HG03354 (cell line): Measurements from ENCODE around the gene CKS1B.
"Not testable (repeated sequence)": the region's sequence is repeated elsewhere in the genome, so short reads cannot be mapped to it uniquely, and the experiment has no call there.

Source experiments
- ATAC-seq: cut with Tn5 transposase; IDR thresholded peaks from one replicate; pipeline ENCODE4 v1.9.1; 2021; ENCODE audit warnings: mild to moderate bottlenecking; ENCODE audit not compliant: unreplicated experiment, poor library complexity, severe bottlenecking

Gene CKS1B

DNA sequence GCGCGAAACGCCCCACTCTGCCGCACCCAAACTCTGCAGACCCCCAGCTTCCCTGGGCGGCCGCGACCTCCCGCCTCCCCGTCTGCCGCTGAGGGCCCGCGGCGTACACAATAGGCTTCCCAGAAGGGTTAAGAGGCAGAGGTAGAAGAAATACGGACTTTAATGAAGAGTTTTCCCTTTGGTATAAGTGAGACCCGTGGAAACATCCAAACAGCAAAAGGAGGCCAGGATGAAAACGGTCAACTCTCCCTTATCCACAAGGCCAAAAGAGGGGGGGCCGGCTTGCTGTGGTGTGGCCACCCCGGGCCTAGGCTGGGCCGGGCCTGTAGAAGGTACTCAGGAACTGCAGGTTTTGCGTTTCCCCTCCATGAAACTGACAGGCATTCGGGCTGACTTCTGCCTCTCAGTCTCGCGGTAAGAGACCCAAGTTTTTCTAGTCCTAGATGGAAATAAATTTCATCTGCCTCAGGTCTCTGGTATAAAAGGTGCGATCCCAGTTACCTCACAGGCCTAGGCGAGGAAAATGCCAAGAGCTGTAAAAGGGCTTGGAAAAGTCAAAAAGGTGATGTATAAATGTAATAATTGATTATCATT is 12.2 kb upstream of the CKS1B start:
- ATAC-seq, result no peak

DNA sequence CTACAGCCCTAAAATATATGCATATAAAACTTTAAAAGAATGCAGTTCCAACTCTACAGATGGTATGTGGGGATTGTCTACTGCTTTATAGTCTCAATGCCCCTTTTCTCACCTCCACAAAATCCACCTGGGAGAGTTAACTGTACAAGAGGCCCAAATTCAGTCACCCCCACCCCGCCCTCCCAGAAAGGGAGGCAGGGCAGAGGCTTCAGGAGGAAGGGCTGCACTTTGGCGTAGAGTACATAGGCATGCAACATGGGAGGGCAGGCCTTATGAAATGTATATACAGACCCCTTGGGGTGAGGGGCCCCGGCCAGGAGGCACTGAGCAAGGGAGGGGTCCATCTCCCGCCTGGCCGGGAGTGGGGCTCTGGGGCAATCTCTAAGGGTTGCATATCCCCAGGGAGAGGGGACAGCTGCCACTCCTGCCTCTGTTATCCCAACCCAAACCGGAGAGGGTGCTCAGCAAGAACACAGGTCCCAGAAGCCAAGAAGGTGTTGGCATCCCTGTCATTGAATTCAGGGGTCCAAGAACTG is 11.6 kb upstream of the CKS1B start:
- ATAC-seq, result no peak

DNA sequence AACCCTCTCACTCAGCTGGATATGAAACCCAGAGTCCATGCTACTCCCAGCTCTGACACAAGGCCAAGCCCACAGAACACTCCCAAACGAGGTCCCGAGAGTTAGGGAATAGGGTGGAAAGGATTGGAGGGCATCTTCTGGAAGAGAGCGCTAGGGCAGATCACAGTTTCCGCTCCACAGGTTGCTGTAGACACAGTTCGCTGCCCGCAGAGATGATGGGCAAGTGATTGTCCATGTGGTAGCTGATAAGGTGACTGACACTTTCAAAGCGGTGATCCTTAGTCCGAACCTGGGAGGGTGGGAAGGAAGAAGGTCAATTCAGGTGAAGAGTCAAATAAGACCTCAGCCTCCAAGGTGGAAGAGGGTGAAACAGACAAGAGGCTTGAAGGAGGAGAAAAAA is 10.8 kb upstream of the CKS1B start:
- ATAC-seq, result no peak

DNA sequence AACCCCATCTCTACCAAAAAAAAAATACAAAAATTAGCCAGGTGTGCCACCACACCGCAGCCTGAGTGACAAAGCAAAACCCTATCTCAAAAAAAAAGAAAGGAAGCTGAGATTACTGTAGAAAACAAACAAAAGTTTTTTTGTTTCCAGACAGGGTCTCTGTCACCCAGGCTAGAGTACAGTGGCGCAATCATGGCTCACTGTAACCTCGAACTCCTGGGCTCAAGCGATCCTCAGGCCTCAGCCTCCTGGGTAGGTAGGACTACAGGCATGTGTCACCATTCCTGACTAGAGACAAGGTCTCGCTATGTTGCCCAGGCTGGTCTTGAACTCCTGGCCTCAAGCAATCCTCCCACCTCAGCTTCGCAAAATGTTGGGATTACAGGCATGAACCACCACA is 10.1 kb upstream of the CKS1B start:
- ATAC-seq, result no peak

DNA sequence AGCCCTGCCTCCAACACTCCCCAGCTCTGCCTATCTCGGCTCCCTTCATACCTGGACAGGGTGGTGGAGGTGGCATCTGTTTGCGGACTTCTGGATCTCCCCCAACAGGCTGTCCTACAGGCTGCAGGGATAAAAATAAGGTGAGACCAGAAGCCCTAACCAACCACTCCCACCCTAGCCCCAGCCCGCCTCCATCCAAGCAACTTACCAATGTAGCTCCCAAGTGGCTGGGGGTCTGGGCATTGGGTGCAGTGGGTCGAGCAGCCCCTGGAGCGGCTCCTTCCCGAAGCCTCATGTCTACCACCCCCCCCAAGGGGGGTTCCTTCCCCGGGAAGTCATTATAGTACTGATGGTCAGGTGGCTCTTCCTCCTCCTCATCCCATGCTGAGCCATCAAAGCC is 8.4 kb upstream of the CKS1B start:
- ATAC-seq, result no peak

DNA sequence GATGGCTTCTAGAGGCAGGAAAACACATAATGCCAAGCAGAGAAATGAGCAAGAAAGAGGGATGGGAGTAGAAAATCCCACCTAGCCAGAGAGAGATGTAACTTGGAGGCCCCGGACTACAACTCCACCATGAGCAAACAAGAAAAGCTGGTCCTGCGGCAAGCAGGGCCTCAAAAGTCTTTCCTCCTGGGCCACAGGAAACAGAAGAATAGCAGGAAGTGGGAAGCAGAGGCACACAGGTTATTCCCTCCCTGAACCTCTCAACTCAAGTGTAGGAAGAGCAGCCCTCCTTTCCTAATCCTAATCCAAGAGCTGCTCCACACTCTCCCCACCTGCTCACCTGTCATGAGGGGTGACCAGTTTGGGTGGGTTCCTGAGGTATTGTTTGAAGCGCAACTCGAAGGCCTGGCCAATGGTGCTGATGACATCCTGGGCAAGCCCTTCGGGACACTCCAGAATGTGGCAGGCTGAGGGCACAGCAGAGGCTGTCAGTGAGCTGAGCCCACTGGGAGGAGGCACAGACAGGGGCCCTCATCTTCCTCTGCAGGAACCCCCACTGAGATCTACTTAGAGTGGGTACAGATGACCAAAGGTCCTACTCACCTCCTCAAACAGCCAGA is 7.0 kb upstream of the CKS1B start:
- ATAC-seq, result no peak

DNA sequence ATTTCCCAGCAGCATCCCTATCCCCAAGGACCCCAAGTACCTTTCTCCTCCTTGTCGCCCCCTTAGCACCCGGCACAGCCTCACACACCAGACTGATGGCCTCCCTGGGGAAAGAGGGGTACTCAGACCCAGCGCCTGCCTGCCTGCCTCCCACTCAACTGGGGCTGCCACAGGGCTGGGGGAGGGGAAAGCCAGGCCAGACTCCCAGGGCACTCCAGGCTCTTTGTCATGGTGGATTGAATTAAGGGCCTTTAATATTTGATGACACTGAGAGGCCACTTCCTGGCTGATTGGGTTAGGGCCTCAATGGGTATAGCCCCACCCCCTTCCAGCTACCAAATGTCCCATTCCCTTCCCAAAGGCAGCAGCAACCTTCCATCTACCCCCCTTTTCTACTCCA is 5.8 kb upstream of the CKS1B start:
- no peak for ATAC-seq

DNA sequence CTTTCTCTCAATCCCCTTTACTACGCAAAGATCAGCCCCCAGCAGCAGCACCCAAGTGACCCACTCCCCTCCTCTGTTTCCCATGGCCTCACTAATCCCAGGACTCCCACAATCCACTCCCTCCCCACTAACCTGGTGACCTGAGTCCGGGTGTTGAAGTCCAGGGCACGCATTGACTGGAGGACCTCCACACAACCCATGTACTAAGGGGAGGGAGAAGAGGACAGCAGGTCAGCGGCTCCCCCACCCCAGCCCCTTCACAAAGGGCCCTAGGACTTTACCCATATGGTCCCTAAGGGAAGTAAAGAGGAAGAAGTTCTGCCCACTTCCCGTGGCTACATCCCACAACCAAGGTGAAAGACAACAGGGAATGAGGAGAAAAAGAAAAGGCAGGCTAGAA is 5.2 kb upstream of the CKS1B start:
- ATAC-seq, result no peak

DNA sequence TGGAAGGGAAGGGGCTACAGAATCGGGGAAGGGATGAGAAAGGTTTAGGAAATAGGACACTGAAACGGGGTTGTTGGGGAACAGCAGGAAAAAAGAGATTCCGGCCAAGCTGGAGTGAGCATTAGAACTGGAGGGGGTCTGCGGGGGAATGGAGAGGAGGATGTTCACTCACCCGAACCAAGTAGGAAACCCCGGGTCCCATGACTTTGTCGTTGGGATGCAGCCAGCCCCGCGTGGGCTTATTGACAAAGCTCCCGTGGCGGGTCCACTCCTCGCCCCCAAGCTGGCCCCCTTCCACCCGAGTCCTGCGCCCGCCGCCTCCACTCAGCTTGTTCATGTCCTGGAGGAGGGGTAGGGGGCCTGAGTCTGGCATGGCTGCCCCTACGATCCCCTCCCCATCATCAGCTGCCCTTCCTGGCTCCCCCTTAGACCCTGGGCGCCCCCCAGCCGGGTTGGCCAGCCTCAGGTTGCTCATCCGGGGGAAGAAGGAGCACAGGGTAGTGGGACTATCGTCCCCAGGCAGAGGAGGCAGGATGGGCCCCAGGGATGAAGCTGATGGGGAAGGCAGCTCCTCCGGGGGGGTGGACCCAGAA is 4.5 kb upstream of the CKS1B start:
- no peak for ATAC-seq

DNA sequence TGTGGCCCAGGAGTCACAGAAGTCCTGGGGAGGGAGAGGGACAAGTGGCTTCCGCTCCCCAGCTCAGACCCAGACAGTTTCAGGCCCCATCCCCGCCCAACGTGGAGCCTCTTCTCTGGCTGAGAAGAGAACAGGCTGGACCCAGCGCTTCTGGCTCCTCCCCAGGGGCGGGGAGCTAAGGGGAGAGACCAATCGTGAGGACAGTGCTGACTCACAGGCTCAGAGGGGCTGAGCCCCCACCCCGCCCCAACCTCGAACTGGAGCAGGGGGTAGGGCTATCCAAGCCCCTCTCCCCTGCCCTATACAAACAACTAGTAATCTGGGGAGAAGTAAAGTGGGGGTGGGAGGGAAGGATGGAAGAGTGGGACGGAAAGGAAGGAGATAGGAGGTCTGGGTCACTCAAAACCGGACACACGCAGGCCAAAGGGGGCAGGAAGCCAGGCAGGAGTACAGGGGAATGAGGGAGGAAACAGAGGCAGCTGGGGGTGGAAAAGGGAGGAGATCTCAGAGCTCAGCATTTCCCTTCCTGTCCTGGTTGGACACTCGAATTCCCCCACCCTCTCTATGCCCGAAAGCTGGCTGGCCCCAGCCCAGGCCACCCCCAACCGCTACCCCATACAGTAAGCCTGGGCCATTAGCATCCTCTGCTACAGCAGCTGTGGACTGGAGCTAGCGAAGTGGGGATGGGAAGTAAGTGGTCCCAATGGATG is 3.7 kb upstream of the CKS1B start, which contains the start of gene SHC1:
TSS of gene SHC1 (minus strand) at position 117 of the 710 bp plus-strand sequence. CDS start 221 bp downstream, outside the sequence.
- ATAC-seq, result peak; percentile 27

DNA sequence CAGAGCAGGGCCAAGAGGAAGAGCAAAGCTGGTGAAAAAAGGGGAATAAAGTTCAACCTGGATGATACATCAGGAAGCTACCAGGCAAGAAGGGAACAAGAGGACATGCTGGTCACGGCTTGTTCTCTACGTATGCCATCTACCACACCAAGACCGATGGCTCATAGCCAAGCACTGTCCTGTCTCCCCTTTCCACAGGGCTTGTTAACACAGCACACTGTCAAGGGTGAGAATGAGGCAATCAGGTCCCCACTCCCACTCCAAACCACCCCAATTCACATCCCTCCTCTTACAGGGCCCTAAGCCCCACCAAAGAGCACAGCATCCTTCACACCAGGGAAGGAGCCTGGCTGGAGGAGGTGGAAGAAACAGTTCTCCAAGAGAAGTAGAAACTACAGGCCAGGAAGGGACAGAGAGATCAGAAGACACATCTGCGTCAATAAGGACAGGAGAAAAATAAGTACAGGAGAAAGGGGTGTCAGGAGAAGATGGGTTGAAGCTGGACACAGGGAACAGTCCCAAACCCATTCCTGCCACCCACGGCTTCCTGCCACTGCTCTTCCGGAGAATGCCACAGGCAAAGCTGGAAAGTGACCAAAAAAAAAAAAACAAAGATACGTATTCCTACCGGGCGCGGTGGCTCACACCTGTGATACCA is 3.0 kb upstream of the CKS1B start:
- no peak for ATAC-seq

DNA sequence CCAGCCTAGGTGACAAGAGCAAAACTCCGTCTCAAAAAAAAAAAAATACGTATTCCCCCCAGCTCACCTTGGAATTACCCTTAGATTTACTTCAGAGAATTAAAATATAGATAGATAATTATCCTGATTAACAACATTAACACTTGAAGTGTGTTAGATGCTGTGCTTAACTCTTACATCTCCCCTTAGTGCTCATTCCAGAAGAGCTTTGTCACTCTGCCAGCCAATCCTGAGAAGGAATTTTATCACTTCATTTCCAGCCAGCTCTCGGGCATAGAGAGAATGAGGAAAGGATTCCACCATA is 2.3 kb upstream of the CKS1B start:
- no peak for ATAC-seq

DNA sequence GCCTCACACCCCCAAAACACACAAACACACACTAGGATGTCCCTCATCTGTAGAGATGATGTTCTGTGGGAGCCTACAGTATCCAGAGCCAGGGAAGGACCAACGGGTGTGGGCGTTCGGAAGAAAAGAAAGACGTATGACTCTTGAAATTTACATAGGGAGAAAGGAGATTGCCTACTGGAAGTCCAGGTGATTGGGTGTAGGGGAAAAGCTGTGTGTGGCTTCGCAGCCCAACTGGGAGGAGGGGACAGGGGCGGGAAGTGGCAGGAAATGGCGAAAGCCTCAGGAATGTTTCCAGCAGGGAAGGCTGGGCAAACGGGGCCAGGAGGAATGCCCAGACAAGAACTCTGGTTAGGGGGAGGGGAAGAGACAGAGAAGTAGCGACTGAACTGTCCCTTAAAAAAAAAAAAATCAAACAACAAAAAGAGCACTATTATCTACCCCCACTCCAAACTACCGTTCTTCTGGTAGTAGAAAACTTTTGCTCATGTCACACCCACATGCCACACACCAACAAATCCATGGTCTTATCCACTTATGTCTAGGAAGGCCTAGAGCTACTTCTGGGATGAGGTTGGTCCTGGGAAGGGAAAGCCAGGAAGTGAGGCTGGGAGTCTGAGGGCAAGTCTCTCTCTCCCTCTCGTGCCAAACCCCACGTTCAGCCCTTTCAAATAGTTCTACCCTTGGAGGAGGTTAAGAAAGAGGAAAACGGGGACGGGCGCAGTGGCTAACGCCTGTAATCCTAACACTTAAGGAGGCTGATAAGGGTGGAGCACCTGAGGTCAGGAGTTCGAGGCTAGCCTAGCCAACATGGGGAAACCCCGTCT is 1.8 kb upstream of the CKS1B start:
- no peak for ATAC-seq

DNA sequence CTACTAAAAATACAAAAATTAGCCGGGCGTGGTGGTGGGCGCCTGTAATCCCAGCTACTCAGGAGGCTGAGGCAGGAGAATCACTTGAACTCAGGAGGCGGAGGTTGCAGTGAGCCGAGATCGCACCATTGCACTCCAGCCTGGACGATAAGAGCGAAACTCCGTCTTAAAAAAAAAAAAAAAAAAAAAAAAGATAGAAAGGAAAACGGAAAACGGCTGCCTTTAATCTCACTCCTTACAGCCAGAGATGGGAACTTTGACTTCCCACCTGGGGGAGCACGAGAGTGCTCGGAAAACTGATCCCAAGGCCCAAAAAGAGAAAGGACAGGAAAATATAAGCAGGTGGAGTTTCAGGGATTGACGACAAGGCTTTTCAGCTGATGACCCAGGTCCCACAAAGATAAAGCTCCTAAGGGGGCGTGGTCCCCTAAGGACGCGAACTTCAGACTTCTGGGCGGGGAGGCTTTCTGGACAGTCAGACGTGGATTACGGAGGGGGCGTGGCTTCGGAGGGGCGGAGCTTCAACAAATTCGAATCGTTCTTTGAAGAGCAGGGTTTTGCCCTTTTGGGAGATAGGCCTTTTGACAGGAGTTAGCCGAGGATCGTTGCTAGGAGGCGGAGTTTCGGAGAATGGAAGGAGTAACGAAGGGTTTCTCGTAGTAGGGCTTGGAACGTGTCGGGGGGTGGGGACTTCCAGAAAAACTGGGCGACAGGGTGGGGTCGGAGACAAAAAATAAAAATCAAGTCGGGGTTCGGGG is 958 bp upstream of the CKS1B start:
- peak; percentile 22 for ATAC-seq

DNA sequence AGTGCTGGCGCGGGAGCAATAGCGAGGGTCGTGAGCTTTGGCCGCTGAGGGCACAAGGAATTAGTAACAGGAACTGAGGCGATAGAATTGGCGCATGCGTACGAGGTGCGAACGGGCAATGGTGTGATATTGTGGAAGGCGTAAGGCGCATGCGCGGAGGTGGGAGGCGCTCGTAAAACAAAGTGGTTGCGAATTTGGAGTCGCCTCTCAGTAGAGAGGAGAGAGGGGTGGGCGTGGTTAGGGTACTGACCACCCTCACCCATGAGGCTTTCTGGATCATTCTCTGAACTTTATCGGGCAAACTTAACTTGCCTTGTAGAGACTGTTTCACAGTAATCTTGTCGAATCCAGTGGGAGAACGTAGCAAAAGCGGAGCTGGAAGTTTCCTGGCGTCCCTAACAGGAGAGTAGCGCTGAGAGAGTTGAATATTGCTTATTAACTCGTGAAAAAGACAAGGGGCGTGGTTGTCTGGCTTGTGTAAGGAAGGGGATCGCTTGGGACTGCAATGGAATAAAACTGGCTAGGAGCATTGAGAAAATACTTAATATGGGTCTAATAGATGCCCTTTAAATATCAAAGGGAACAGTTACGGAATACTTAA is 427 bp downstream of the CKS1B start:
- peak; percentile 50 for ATAC-seq

DNA sequence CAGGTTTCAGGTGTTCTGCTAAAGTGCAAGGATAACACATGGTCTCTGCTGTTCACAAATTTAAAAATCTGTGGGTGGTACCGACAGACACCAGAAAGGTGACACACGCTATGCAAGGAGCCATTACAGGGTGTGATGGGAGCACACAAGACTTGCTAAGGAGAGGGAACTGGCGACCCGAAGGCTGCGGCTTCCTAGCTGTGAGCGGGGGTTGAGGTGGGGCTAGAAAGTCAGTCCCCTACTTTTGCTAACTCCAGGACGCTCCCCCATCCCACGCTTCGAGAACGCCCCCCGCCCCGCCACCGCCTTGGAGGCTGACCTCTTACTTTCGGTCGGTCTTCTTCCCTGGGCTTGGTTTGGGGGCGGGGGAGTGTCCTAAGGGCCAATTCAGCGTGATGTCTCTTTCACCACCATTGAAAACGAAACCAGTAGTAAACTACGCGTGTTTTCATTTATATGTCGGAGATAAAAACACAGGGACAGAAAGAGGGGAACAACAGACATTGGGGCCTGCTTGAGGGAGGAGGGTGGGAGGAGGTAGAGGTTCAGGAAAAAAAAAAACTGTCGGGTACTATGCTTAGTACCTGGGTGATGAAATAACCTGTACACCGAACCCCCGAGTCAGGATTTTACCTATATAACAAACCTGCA is 1.1 kb downstream of the CKS1B start:
- ATAC-seq, result no peak

DNA sequence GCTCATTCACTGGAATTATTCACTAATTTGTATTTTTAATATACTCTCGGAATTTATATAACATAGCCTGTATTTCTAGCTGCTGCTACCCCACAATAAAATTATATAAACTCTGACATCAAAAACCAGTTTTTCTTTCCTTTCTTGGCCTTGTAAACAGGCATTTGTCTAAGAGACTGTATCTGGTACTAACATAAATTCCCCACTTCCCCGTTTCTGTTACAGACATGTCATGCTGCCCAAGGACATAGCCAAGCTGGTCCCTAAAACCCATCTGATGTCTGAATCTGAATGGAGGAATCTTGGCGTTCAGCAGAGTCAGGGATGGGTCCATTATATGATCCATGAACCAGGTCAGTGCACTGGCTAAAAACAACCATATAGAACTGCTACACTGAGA is 3.3 kb downstream of the CKS1B start:
- ATAC-seq, result not testable (repeated sequence)

DNA sequence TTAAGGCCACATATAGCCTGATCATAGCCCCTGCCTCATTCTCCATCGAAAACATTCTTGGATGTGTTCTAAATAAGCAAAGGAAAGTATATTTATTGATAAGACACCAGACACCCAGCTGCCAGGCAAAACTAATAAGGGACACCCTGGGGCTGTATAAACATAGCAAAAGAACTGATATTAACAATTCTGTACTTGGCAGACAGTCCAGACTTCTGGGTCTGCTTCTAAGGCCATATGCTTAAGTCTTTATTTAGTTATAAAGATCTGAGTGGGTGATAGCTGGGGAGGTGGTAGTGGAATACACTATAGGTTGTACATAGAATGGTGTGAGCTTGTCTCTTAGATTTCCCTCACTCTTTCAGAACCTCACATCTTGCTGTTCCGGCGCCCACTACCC is 3.9 kb downstream of the CKS1B start:
- no peak for ATAC-seq
